ENCODE results near the gene ST6GAL1. TPM values are rescaled to one million over a fixed set of nuclear protein-coding genes. Genes with fewer than 3 reads are reported as not detected.
"Not testable (repeated sequence)": the region's sequence is repeated elsewhere in the genome, so short reads cannot be mapped to it uniquely, and the experiment has no call there.

Gene ST6GAL1
- total RNA-seq, 1 donor from 2014 or later = 15.8 TPM

- no peaks in the 10 kb centered on the region for H3K79me2 ChIP-seq (ENCODE audit: insufficient read depth, low read length)
- DNase-seq (ENCODE audit: low read depth) (no peak), FAIRE-seq (no peak)
- no peak overlapping the region for H2AFZ ChIP-seq (ENCODE audit: low read depth, low read length)
- H4K20me1 ChIP-seq (ENCODE audit: insufficient read depth, low read length) = no peaks in the 10 kb centered on the region
- no peak overlapping the region for H3K27ac ChIP-seq (ENCODE audit: low read depth, low read length)
- H3K9me3 ChIP-seq (ENCODE audit: insufficient read depth, low read depth, low read length) = no peaks in the 10 kb centered on the region
- no peak overlapping the region for H3K9ac ChIP-seq (ENCODE audit: low read length)
- H3K4me3 ChIP-seq (ENCODE audit: insufficient read depth, low read depth, low read length) = no peak overlapping the region
- H3K4me1 Mint-ChIP-seq (ENCODE audit: low read depth, unreplicated experiment) = no peaks in the 10 kb centered on the region
- no peak overlapping the region for H3K4me3 Mint-ChIP-seq (ENCODE audit: unreplicated experiment)
- no peak overlapping the region for H3K4me2 ChIP-seq (ENCODE audit: low read length)
- H3K36me3 Mint-ChIP-seq (ENCODE audit: low read depth, unreplicated experiment) = no peaks in the 10 kb centered on the region
- no peaks in the 10 kb centered on the region for H3K4me1 ChIP-seq (ENCODE audit: insufficient read depth, low read length)
- TF ChIP-seq CTCF (IDR thresholded peaks at IDR 0.05; ENCODE audit: insufficient read depth, low read depth, low read length) (no peak), EZH2 (IDR thresholded peaks at IDR 0.05; ENCODE audit: insufficient read depth, low read length) (no peak)
- no peaks in the 10 kb centered on the region for H3K9me3 Mint-ChIP-seq (ENCODE audit: unreplicated experiment)
- H3K27ac Mint-ChIP-seq (ENCODE audit: unreplicated experiment) = no peak overlapping the region
- no peaks in the 10 kb centered on the region for H3K27me3 ChIP-seq (ENCODE audit: insufficient read depth, low read length)
- no peaks in the 10 kb centered on the region for H3K36me3 ChIP-seq (ENCODE audit: insufficient read depth, low read length)
- no peaks in the 10 kb centered on the region for H3K27me3 Mint-ChIP-seq (ENCODE audit: low read depth, unreplicated experiment)
Observed at GRCh38 chr3:187022403-187023029, 92.2 kb downstream of the ST6GAL1 start.

GRCh38 chr3:187023340-187023739, 93.0 kb downstream of the ST6GAL1 start:
- DNase-seq (ENCODE audit: low read depth); H3K79me2 ChIP-seq (ENCODE audit: insufficient read depth, low read length); H3K9me3 Mint-ChIP-seq (ENCODE audit: unreplicated experiment); H3K4me1 ChIP-seq (ENCODE audit: insufficient read depth, low read length); H3K27me3 Mint-ChIP-seq (ENCODE audit: low read depth, unreplicated experiment); H3K4me3 Mint-ChIP-seq (ENCODE audit: unreplicated experiment); H3K9ac ChIP-seq (ENCODE audit: low read length); H3K27ac Mint-ChIP-seq (ENCODE audit: unreplicated experiment); H2AFZ ChIP-seq (ENCODE audit: low read depth, low read length); H3K36me3 Mint-ChIP-seq (ENCODE audit: low read depth, unreplicated experiment); FAIRE-seq; H4K20me1 ChIP-seq (ENCODE audit: insufficient read depth, low read length); H3K27ac ChIP-seq (ENCODE audit: low read depth, low read length); H3K4me3 ChIP-seq (ENCODE audit: insufficient read depth, low read depth, low read length); H3K4me1 Mint-ChIP-seq (ENCODE audit: low read depth, unreplicated experiment); H3K27me3 ChIP-seq (ENCODE audit: insufficient read depth, low read length); H3K36me3 ChIP-seq (ENCODE audit: insufficient read depth, low read length); H3K9me3 ChIP-seq (ENCODE audit: insufficient read depth, low read depth, low read length); H3K4me2 ChIP-seq (ENCODE audit: low read length): not testable (repeated sequence)

GRCh38 chr3:187024536-187025226, 94.4 kb downstream of the ST6GAL1 start:
- no peaks in the 10 kb centered on the region for H3K9me3 ChIP-seq (ENCODE audit: insufficient read depth, low read depth, low read length)
- H3K4me2 ChIP-seq (ENCODE audit: low read length) = no peak overlapping the region
- Mint-ChIP-seq H3K9me3 (ENCODE audit: unreplicated experiment) (no peaks in the 10 kb centered on the region), H3K27ac (ENCODE audit: unreplicated experiment) (no peak overlapping the region), H3K4me3 (ENCODE audit: unreplicated experiment) (no peak overlapping the region), H3K36me3 (ENCODE audit: low read depth, unreplicated experiment) (peaks cover under 1% of the 10 kb centered on the region), H3K4me1 (ENCODE audit: low read depth, unreplicated experiment) (no peaks in the 10 kb centered on the region), H3K27me3 (ENCODE audit: low read depth, unreplicated experiment) (no peaks in the 10 kb centered on the region)
- no peak overlapping the region for H3K27ac ChIP-seq (ENCODE audit: low read depth, low read length)
- no peaks in the 10 kb centered on the region for H3K36me3 ChIP-seq (ENCODE audit: insufficient read depth, low read length)
- no peak overlapping the region for H2AFZ ChIP-seq (ENCODE audit: low read depth, low read length)
- DNase-seq (ENCODE audit: low read depth) (no peak), FAIRE-seq (no peak)
- TF ChIP-seq CTCF (IDR thresholded peaks at IDR 0.05; ENCODE audit: insufficient read depth, low read depth, low read length) (no peak), EZH2 (IDR thresholded peaks at IDR 0.05; ENCODE audit: insufficient read depth, low read length) (no peak)
- H4K20me1 ChIP-seq (ENCODE audit: insufficient read depth, low read length) = no peaks in the 10 kb centered on the region
- H3K27me3 ChIP-seq (ENCODE audit: insufficient read depth, low read length) = no peaks in the 10 kb centered on the region
- H3K9ac ChIP-seq (ENCODE audit: low read length) = no peak overlapping the region
- no peaks in the 10 kb centered on the region for H3K4me1 ChIP-seq (ENCODE audit: insufficient read depth, low read length)
- no peaks in the 10 kb centered on the region for H3K79me2 ChIP-seq (ENCODE audit: insufficient read depth, low read length)
- no peak overlapping the region for H3K4me3 ChIP-seq (ENCODE audit: insufficient read depth, low read depth, low read length)

All from astrocyte (in vitro differentiated cells and primary cell).